Activated T-cell treated with anti-CD3 and anti-CD28 coated beads for 1 hour (primary cell): ENCODE measurements around the gene TSSK2.

Experiments used
- DNase-seq: peaks from one replicate; pipeline ENCODE4 v3.0.0-alpha.2; 2020; ENCODE audit warnings: low read depth

Gene TSSK2

GRCh38 chr22:19125474-19126308, 5.4 kb upstream of the TSSK2 start:
- DNase-seq = no peak

GRCh38 chr22:19126309-19127273, 4.5 kb upstream of the TSSK2 start:
- DNase-seq = no peak

GRCh38 chr22:19127329-19128008, 3.6 kb upstream of the TSSK2 start:
- DNase-seq = no peak

GRCh38 chr22:19128009-19128401, 3.1 kb upstream of the TSSK2 start:
- no peak for DNase-seq

- no peak for DNase-seq
Measured at GRCh38 chr22:19128946-19129727, 2.0 kb upstream of the TSSK2 start.

- DNase-seq = no peak
Measured at GRCh38 chr22:19129871-19130270, 1.2 kb upstream of the TSSK2 start.

- DNase-seq = no peak
Measured at GRCh38 chr22:19131685-19132015, 542 bp downstream of the TSSK2 start.

GRCh38 chr22:19132153-19132552, 1.0 kb downstream of the TSSK2 start:
- DNase-seq = no peak

- DNase-seq = no peak
Measured at GRCh38 chr22:19132693-19133400, 1.7 kb downstream of the TSSK2 start.

GRCh38 chr22:19133561-19133960, 2.5 kb downstream of the TSSK2 start:
- DNase-seq = no peak

- DNase-seq = no peak
Measured at GRCh38 chr22:19134176-19134831, 3.2 kb downstream of the TSSK2 start.

- DNase-seq = no peak
Measured at GRCh38 chr22:19134874-19135273, 3.8 kb downstream of the TSSK2 start.

- no peak for DNase-seq
Measured at GRCh38 chr22:19136915-19137314, 5.8 kb downstream of the TSSK2 start.

GRCh38 chr22:19137384-19138216, 6.5 kb downstream of the TSSK2 start:
- no peak for DNase-seq

GRCh38 chr22:19138217-19139000, 7.3 kb downstream of the TSSK2 start:
- DNase-seq = no peak

- DNase-seq = no peak
Measured at GRCh38 chr22:19139001-19139356, 7.9 kb downstream of the TSSK2 start.

- no peak for DNase-seq
Measured at GRCh38 chr22:19139974-19140373, 8.9 kb downstream of the TSSK2 start.

GRCh38 chr22:19142394-19142793, 11.3 kb downstream of the TSSK2 start:
- DNase-seq = no peak

- DNase-seq = no peak
Measured at GRCh38 chr22:19143212-19143611, 12.1 kb downstream of the TSSK2 start.
